Thyroid gland (tissue), 4 donors: ENCODE measurements around the gene GK.

ENCODE experiments used
- POLR2A ChIP-seq, 2 donors: fragments of 450-650 bp; IDR thresholded peaks; one replicate each; pipeline ENCODE4 v1.6.1; 2017; ENCODE audit warnings: antibody characterized with exemption in 2 of 2, mild to moderate bottlenecking in 2 of 2, moderate library complexity in 1 of 2
- TF ChIP-seq, protein P1 (sequence below), 6 experiments: fragments of 200-600 bp in 3 of 6; fragments of 450-650 bp in 3 of 6; sonication (generic) in 3 of 6; IDR thresholded peaks; one replicate each; pipeline ENCODE4 v1.5.1; 2016 to 2019; ENCODE audit warnings: antibody characterized with exemption in 6 of 6, mild to moderate bottlenecking in 2 of 6, inconsistent platforms in 1 of 6, moderate library complexity in 1 of 6

DNA sequence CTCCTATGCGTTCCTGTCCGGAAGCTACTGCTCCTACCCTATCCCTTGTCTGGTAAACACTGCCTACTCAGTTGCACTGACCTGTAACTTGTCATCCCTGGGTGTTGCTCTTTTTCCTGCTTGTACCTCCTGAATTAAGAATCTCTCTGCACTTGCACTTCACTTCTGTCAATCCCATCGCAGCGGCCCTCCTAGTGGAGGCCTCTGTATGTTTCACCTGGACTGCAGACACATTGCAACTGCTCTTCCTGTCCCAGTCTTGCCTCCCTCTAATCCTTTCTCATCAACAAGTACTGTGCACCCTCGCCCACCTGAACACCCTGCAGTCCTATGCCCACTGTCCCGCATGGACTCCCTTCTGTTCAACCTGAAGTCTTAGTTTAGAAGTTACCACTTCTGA lies 8.0 kb downstream of the GK start:
- TF ChIP-seq, protein P1, sequence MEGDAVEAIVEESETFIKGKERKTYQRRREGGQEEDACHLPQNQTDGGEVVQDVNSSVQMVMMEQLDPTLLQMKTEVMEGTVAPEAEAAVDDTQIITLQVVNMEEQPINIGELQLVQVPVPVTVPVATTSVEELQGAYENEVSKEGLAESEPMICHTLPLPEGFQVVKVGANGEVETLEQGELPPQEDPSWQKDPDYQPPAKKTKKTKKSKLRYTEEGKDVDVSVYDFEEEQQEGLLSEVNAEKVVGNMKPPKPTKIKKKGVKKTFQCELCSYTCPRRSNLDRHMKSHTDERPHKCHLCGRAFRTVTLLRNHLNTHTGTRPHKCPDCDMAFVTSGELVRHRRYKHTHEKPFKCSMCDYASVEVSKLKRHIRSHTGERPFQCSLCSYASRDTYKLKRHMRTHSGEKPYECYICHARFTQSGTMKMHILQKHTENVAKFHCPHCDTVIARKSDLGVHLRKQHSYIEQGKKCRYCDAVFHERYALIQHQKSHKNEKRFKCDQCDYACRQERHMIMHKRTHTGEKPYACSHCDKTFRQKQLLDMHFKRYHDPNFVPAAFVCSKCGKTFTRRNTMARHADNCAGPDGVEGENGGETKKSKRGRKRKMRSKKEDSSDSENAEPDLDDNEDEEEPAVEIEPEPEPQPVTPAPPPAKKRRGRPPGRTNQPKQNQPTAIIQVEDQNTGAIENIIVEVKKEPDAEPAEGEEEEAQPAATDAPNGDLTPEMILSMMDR (IDR thresholded peaks at IDR 0.05), result no peak
- no peak for TF ChIP-seq POLR2A (IDR thresholded peaks at IDR 0.05)
